Measurements from ENCODE around the gene UCK2.

UCK2 gene

GRCh38 chr1:165884009-165884689, 56.7 kb downstream of the UCK2 start:
- Histone ChIP-seq H3K9ac (ENCODE audit: low read length) (no peak overlapping the region), H3K4me1 (ENCODE audit: insufficient read depth, low read length, severe bottlenecking) (peaks cover 77% of the 10 kb centered on the region), H3K4me2 (ENCODE audit: low read length) (peak overlapping the region; percentile 45; the same call in 1 of the 2 replicates), H3K36me3 (ENCODE audit: insufficient read depth, low read length) (peaks cover under 1% of the 10 kb centered on the region; the same call in 1 of the 2 replicates), H3K9me2 (ENCODE audit: low read depth, low read length) (no peaks in the 10 kb centered on the region), H3F3A (ENCODE audit: insufficient read depth, low read length) (no peaks in the 10 kb centered on the region), H3K79me2 (ENCODE audit: insufficient read depth, low read length) (peaks cover 87% of the 10 kb centered on the region), H3K27ac (ENCODE audit: low read depth, low read length, poor library complexity, severe bottlenecking) (peak overlapping the region; percentile 60), H2AFZ (ENCODE audit: low read length) (no peak overlapping the region), H4K20me1 (ENCODE audit: insufficient read depth, low read length) (no peaks in the 10 kb centered on the region), H3K9me3 (ENCODE audit: low read length) (no peaks in the 10 kb centered on the region), H3K27me3 (ENCODE audit: insufficient read depth, low read length) (no peaks in the 10 kb centered on the region), H3K4me3 (ENCODE audit: low read depth, low read length, poor library complexity, severe bottlenecking) (no peak overlapping the region)
- TF ChIP-seq EZH2 (IDR thresholded peaks at IDR 0.05; ENCODE audit: borderline replicate concordance, low read length) = no peak
- no peak for TF ChIP-seq CTCF (IDR thresholded peaks at IDR 0.05; ENCODE audit: low read length)

GRCh38 chr1:165884690-165885304, 57.4 kb downstream of the UCK2 start:
- no peak for TF ChIP-seq CTCF (IDR thresholded peaks at IDR 0.05; ENCODE audit: low read length)
- TF ChIP-seq EZH2 (IDR thresholded peaks at IDR 0.05; ENCODE audit: borderline replicate concordance, low read length) = no peak
- Histone ChIP-seq H3K4me1 (ENCODE audit: insufficient read depth, low read length, severe bottlenecking) (peaks cover 73% of the 10 kb centered on the region), H4K20me1 (ENCODE audit: insufficient read depth, low read length) (no peaks in the 10 kb centered on the region), H3K9ac (ENCODE audit: low read length) (no peak overlapping the region), H3F3A (ENCODE audit: insufficient read depth, low read length) (no peaks in the 10 kb centered on the region), H3K36me3 (ENCODE audit: insufficient read depth, low read length) (peaks cover 1% of the 10 kb centered on the region; the same call in 1 of the 2 replicates), H3K27me3 (ENCODE audit: insufficient read depth, low read length) (no peaks in the 10 kb centered on the region), H2AFZ (ENCODE audit: low read length) (no peak overlapping the region), H3K4me2 (ENCODE audit: low read length) (peak overlapping the region; percentile 45; the same call in 1 of the 2 replicates), H3K79me2 (ENCODE audit: insufficient read depth, low read length) (peaks cover 80% of the 10 kb centered on the region), H3K9me2 (ENCODE audit: low read depth, low read length) (no peaks in the 10 kb centered on the region), H3K4me3 (ENCODE audit: low read depth, low read length, poor library complexity, severe bottlenecking) (no peak overlapping the region), H3K27ac (ENCODE audit: low read depth, low read length, poor library complexity, severe bottlenecking) (peak overlapping the region; percentile 60), H3K9me3 (ENCODE audit: low read length) (no peaks in the 10 kb centered on the region)

GRCh38 chr1:165885305-165885694, 57.9 kb downstream of the UCK2 start:
- Histone ChIP-seq H3K4me1 (ENCODE audit: insufficient read depth, low read length, severe bottlenecking) (peaks cover 68% of the 10 kb centered on the region), H3F3A (ENCODE audit: insufficient read depth, low read length) (no peaks in the 10 kb centered on the region), H3K9me3 (ENCODE audit: low read length) (no peaks in the 10 kb centered on the region), H2AFZ (ENCODE audit: low read length) (no peak overlapping the region), H3K4me2 (ENCODE audit: low read length) (peak overlapping the region; percentile 45; the same call in 1 of the 2 replicates), H3K4me3 (ENCODE audit: low read depth, low read length, poor library complexity, severe bottlenecking) (no peak overlapping the region), H3K27me3 (ENCODE audit: insufficient read depth, low read length) (no peaks in the 10 kb centered on the region), H3K9ac (ENCODE audit: low read length) (peak overlapping the region; percentile 12; the same call in 1 of the 2 replicates), H4K20me1 (ENCODE audit: insufficient read depth, low read length) (no peaks in the 10 kb centered on the region), H3K79me2 (ENCODE audit: insufficient read depth, low read length) (peaks cover 75% of the 10 kb centered on the region), H3K9me2 (ENCODE audit: low read depth, low read length) (no peaks in the 10 kb centered on the region), H3K27ac (ENCODE audit: low read depth, low read length, poor library complexity, severe bottlenecking) (peak overlapping the region; percentile 60), H3K36me3 (ENCODE audit: insufficient read depth, low read length) (peaks cover 6% of the 10 kb centered on the region; the same call in 1 of the 2 replicates)
- TF ChIP-seq CTCF (IDR thresholded peaks at IDR 0.05; ENCODE audit: low read length) = no peak
- TF ChIP-seq EZH2 (IDR thresholded peaks at IDR 0.05; ENCODE audit: borderline replicate concordance, low read length) = no peak
